GM18520 (cell line): Measurements from ENCODE around the gene CD80.
"Not testable (repeated sequence)": the region's sequence is repeated elsewhere in the genome, so short reads cannot be mapped to it uniquely, and the experiment has no call there.

Source experiments
- ATAC-seq: cut with Tn5 transposase; IDR thresholded peaks from one replicate; pipeline ENCODE4 v1.9.1; 2021; ENCODE audit not compliant: unreplicated experiment

Gene CD80

GRCh38 chr3:119585208-119585607, 25.8 kb upstream of the CD80 start:
- ATAC-seq: no peak

- ATAC-seq: peak; percentile 47
These were observed 22.8 kb upstream of the CD80 start for GRCh38 chr3:119582178-119582577.

- peak; percentile 40 for ATAC-seq
These were observed 20.8 kb upstream of the CD80 start for GRCh38 chr3:119580067-119580760.

- peak; percentile 60 for ATAC-seq
These were observed 20.1 kb upstream of the CD80 start, which contains the start of gene ADPRH for GRCh38 chr3:119579366-119580066. Gene ADPRH (plus strand): TSS chr3:119579492. CDS start chr3:119582170, 2,678 bp downstream.

GRCh38 chr3:119575507-119575906, 16.1 kb upstream of the CD80 start:
- ATAC-seq: no peak

- ATAC-seq: no peak
These were observed 12.3 kb upstream of the CD80 start for GRCh38 chr3:119571688-119572087.

GRCh38 chr3:119571230-119571629, 11.8 kb upstream of the CD80 start:
- ATAC-seq: no peak

GRCh38 chr3:119570229-119570628, 10.8 kb upstream of the CD80 start:
- ATAC-seq: no peak

- no peak for ATAC-seq
These were observed 9.7 kb upstream of the CD80 start for GRCh38 chr3:119569156-119569555.

GRCh38 chr3:119563334-119563733, 3.9 kb upstream of the CD80 start:
- not testable (repeated sequence) for ATAC-seq

GRCh38 chr3:119562307-119562961, 3.0 kb upstream of the CD80 start:
- peak; percentile 76 for ATAC-seq

GRCh38 chr3:119560160-119560559, 746 bp upstream of the CD80 start:
- no peak for ATAC-seq

GRCh38 chr3:119558626-119559317, 642 bp downstream of the CD80 start:
- ATAC-seq: no peak

GRCh38 chr3:119557877-119558269, 1.5 kb downstream of the CD80 start:
- ATAC-seq: no peak

GRCh38 chr3:119557192-119557876, 2.1 kb downstream of the CD80 start:
- no peak for ATAC-seq

- ATAC-seq: no peak
These were observed 3.5 kb downstream of the CD80 start for GRCh38 chr3:119555929-119556328.

- ATAC-seq: no peak
These were observed 4.1 kb downstream of the CD80 start for GRCh38 chr3:119555309-119555735.

GRCh38 chr3:119553823-119554415, 5.5 kb downstream of the CD80 start:
- no peak for ATAC-seq

- ATAC-seq: not testable (repeated sequence)
These were observed 6.5 kb downstream of the CD80 start for GRCh38 chr3:119552928-119553327.

- ATAC-seq: no peak
These were observed 7.8 kb downstream of the CD80 start for GRCh38 chr3:119551598-119551997.
